HepG2 (cell line): ENCODE data around the gene PRR19. TPM values are rescaled to one million over a fixed set of nuclear protein-coding genes. Genes with fewer than 3 reads are reported as not detected.
A peak's percentile ranks its signal among the peaks of the same experiment; 100 is the strongest.

Source experiments
- CEBPG ChIP-seq: IDR thresholded peaks from 2 replicates; pipeline ENCODE4 v1.6.1; 2016
- GTF3A ChIP-seq: sonication (generic); formaldehyde crosslinking; conservative IDR thresholded peaks from 2 replicates; pipeline ENCODE4 v1.4.0; 2020; ENCODE audit warnings: mild to moderate bottlenecking, missing genetic modification reagents
- KDM2A ChIP-seq: sonication (generic); formaldehyde crosslinking; IDR thresholded peaks from 2 replicates; pipeline ENCODE4 v1.4.0; 2020; ENCODE audit warnings: low read depth, missing genetic modification reagents, borderline replicate concordance
- SMARCC2 ChIP-seq: fragments of 450-650 bp; IDR thresholded peaks from 2 replicates; pipeline ENCODE4 v1.6.1; 2017; ENCODE audit warnings: antibody characterized with exemption, mild to moderate bottlenecking
- SMYD3 ChIP-seq: sonication (generic); formaldehyde crosslinking; IDR thresholded peaks from 2 replicates; pipeline ENCODE4 v1.8.1; 2023; ENCODE audit warnings: mild to moderate bottlenecking, missing genetic modification reagents
- SP5 ChIP-seq: IDR thresholded peaks from 2 replicates; pipeline ENCODE4 v1.6.1; 2016; ENCODE audit warnings: low read depth, borderline replicate concordance
- TOE1 ChIP-seq: sonication (generic); formaldehyde crosslinking; IDR thresholded peaks from 2 replicates; pipeline ENCODE4 v1.4.0; 2020; ENCODE audit warnings: mild to moderate bottlenecking, missing genetic modification reagents
- WIZ ChIP-seq: sonication (generic); formaldehyde crosslinking; IDR thresholded peaks from 2 replicates; pipeline ENCODE4 v1.5.1; 2020; ENCODE audit warnings: mild to moderate bottlenecking, missing genetic modification reagents
- ZNF121 ChIP-seq: sonication (generic); formaldehyde crosslinking; IDR thresholded peaks from 2 replicates; pipeline ENCODE4 v1.5.0; 2020; ENCODE audit warnings: mild to moderate bottlenecking, missing genetic modification reagents
- ZNF557 ChIP-seq: sonication (generic); formaldehyde crosslinking; IDR thresholded peaks from 2 replicates; pipeline ENCODE4 v1.4.0; 2020; ENCODE audit warnings: missing genetic modification reagents
- polyA plus RNA-seq, 8 experiments: library from polyadenylated mRNA; depleted of rRNA in 3 of 8; stranded (reverse) in 7 of 8; unstranded in 1 of 8; fragments of >200 nt; fragmentation: Illumina TruSeq in 4 of 8; extraction: Trizol in 4 of 8; gene quantifications; 2 replicates each; pipeline versions ENCODE4 v1.2.1 to v1.2.3, GENCODE V29; 2011 to 2016; ENCODE audit warnings: low read depth in 4 of 8, missing spikeins in 1 of 8, mixed read lengths in 1 of 8; ENCODE audit not compliant: insufficient read depth in 1 of 8
- total RNA-seq, 5 experiments: library from RNA; depleted of rRNA; stranded (reverse); fragments of >200 nt; fragmentation: Illumina TruSeq; extraction: Trizol; gene quantifications; 2 replicates each; pipeline ENCODE4 v1.2.3, GENCODE V29; 2016; ENCODE audit warnings: low read depth in 1 of 5
- TF ChIP-seq, protein P1 (sequence below): sonication (generic); formaldehyde crosslinking; IDR thresholded peaks from 2 replicates; pipeline ENCODE4 v1.8.1; 2023; ENCODE audit warnings: mild to moderate bottlenecking, moderate library complexity, missing genetic modification reagents
- TF ChIP-seq, protein P2 (sequence below): sonication (generic); formaldehyde crosslinking; conservative IDR thresholded peaks from 2 replicates; pipeline ENCODE4 v1.4.0; 2020; ENCODE audit warnings: missing genetic modification reagents
- TF ChIP-seq, protein P3 (sequence below): sonication (generic); formaldehyde crosslinking; IDR thresholded peaks from 2 replicates; pipeline ENCODE4 v1.4.0; 2020; ENCODE audit warnings: mild to moderate bottlenecking, missing genetic modification reagents, borderline replicate concordance
- TF ChIP-seq, protein P4 (sequence below): sonication (generic); formaldehyde crosslinking; IDR thresholded peaks from 2 replicates; pipeline ENCODE4 v1.4.0; 2020; ENCODE audit warnings: mild to moderate bottlenecking, low read depth, missing genetic modification reagents
- TF ChIP-seq, protein P5 (sequence below): sonication (generic); formaldehyde crosslinking; IDR thresholded peaks from 2 replicates; pipeline ENCODE4 v1.4.0; 2020; ENCODE audit warnings: missing genetic modification reagents

Gene PRR19
- total and polyA plus RNA-seq, 2 of the 13 experiments (the other 11 are each of a cell fraction or from before 2014, with no cell fraction given): 0.21 to 0.33 TPM

DNA sequence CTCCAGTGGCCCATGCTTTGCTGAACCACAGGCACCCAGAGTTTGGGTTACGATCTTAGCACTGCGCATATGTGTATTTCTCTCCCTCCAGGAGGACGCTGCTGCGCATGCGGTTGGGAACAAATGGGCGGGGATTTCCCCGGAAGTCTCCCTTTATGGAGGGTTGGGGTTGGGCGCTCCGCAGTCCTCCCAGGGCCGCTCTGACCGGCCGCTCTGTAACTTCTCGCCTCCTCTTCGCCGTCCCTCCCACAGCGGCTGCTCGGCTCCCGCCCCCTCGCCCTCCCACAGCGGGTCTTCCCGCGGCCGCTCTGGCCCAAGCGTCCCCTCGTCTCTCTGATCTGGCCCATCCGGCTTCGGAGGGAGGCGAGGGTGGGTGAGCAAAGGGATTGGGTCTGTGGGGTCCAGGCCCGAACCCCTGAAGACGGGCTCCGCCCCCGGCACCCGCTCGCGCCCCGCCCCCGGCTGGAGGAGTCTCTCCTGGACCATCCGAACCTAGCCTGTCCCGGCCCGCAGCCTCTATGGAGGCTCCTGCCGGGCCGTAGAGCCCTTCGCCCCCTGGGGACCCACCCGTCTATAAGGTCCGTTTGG lies 23.5 kb downstream of the PRR19 start, which contains the start of gene MEGF8 (continued):
- TF ChIP-seq, protein P1, sequence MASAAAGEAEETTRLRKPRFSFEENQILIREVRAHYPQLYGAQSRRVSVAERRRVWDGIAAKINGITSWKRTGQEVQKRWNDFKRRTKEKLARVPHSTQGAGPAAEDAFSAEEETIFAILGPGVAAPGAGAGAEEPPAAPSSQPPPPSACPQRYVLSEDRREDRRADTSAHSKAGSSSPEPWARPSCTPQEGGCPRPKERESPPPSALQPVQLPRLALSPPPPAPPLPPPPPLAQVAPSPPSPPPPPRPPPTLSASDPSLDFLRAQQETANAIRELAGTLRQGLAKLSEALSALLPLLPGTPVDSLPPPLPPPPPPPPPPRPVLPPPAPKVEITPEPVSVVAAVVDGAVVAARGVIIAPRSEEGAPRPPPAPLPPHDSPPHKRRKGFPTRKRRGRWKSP (CRISPR knock-in tag): no peak
- TF ChIP-seq, protein P2, sequence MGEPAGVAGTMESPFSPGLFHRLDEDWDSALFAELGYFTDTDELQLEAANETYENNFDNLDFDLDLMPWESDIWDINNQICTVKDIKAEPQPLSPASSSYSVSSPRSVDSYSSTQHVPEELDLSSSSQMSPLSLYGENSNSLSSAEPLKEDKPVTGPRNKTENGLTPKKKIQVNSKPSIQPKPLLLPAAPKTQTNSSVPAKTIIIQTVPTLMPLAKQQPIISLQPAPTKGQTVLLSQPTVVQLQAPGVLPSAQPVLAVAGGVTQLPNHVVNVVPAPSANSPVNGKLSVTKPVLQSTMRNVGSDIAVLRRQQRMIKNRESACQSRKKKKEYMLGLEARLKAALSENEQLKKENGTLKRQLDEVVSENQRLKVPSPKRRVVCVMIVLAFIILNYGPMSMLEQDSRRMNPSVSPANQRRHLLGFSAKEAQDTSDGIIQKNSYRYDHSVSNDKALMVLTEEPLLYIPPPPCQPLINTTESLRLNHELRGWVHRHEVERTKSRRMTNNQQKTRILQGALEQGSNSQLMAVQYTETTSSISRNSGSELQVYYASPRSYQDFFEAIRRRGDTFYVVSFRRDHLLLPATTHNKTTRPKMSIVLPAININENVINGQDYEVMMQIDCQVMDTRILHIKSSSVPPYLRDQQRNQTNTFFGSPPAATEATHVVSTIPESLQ (CRISPR knock-in tag): no peak
- TF ChIP-seq WIZ (CRISPR knock-in tag): 0 out of 2 replicates have a peak, but pooled peaks have one; percentile 29
- TF ChIP-seq, protein P3, sequence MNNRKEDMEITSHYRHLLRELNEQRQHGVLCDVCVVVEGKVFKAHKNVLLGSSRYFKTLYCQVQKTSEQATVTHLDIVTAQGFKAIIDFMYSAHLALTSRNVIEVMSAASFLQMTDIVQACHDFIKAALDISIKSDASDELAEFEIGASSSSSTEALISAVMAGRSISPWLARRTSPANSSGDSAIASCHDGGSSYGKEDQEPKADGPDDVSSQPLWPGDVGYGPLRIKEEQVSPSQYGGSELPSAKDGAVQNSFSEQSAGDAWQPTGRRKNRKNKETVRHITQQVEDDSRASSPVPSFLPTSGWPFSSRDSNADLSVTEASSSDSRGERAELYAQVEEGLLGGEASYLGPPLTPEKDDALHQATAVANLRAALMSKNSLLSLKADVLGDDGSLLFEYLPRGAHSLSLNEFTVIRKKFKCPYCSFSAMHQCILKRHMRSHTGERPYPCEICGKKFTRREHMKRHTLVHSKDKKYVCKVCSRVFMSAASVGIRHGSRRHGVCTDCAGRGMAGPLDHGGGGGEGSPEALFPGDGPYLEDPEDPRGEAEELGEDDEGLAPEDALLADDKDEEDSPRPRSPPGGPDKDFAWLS (CRISPR knock-in tag): no peak
- TF ChIP-seq SP5 (CRISPR knock-in tag): peak; percentile 73
- TF ChIP-seq SMARCC2: no peak
- no peak for TF ChIP-seq ZNF121
- TF ChIP-seq, protein P4, sequence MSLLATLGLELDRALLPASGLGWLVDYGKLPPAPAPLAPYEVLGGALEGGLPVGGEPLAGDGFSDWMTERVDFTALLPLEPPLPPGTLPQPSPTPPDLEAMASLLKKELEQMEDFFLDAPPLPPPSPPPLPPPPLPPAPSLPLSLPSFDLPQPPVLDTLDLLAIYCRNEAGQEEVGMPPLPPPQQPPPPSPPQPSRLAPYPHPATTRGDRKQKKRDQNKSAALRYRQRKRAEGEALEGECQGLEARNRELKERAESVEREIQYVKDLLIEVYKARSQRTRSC (CRISPR knock-in tag): no peak
- TF ChIP-seq TOE1 (CRISPR knock-in tag): no peak
- no peak for TF ChIP-seq GTF3A (CRISPR knock-in tag)
- no peak; the same call in 1 of the 2 replicates for TF ChIP-seq SMYD3
- no peak for TF ChIP-seq ZNF557 (CRISPR knock-in tag)
- TF ChIP-seq KDM2A (CRISPR knock-in tag): peak; percentile 81; the same call in 1 of the 2 replicates
- TF ChIP-seq CEBPG (CRISPR knock-in tag): 0 out of 2 replicates have a peak, but pooled peaks have one; percentile 22
- TF ChIP-seq, protein P5, sequence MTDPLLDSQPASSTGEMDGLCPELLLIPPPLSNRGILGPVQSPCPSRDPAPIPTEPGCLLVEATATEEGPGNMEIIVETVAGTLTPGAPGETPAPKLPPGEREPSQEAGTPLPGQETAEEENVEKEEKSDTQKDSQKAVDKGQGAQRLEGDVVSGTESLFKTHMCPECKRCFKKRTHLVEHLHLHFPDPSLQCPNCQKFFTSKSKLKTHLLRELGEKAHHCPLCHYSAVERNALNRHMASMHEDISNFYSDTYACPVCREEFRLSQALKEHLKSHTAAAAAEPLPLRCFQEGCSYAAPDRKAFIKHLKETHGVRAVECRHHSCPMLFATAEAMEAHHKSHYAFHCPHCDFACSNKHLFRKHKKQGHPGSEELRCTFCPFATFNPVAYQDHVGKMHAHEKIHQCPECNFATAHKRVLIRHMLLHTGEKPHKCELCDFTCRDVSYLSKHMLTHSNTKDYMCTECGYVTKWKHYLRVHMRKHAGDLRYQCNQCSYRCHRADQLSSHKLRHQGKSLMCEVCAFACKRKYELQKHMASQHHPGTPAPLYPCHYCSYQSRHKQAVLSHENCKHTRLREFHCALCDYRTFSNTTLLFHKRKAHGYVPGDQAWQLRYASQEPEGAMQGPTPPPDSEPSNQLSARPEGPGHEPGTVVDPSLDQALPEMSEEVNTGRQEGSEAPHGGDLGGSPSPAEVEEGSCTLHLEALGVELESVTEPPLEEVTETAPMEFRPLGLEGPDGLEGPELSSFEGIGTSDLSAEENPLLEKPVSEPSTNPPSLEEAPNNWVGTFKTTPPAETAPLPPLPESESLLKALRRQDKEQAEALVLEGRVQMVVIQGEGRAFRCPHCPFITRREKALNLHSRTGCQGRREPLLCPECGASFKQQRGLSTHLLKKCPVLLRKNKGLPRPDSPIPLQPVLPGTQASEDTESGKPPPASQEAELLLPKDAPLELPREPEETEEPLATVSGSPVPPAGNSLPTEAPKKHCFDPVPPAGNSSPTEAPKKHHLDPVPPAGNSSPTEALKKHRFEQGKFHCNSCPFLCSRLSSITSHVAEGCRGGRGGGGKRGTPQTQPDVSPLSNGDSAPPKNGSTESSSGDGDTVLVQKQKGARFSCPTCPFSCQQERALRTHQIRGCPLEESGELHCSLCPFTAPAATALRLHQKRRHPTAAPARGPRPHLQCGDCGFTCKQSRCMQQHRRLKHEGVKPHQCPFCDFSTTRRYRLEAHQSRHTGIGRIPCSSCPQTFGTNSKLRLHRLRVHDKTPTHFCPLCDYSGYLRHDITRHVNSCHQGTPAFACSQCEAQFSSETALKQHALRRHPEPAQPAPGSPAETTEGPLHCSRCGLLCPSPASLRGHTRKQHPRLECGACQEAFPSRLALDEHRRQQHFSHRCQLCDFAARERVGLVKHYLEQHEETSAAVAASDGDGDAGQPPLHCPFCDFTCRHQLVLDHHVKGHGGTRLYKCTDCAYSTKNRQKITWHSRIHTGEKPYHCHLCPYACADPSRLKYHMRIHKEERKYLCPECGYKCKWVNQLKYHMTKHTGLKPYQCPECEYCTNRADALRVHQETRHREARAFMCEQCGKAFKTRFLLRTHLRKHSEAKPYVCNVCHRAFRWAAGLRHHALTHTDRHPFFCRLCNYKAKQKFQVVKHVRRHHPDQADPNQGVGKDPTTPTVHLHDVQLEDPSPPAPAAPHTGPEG (CRISPR knock-in tag): no peak
